Neural cell (in vitro differentiated cells): ENCODE results near the gene DPP3. TPM values are rescaled to one million over a fixed set of nuclear protein-coding genes. Genes with fewer than 3 reads are reported as not detected.

Experiments
- H2AFZ ChIP-seq: fragments of 200-600, 300-800 bp; sonication (generic), shearing (Covaris generic); 2 replicates; pipeline ENCODE4 v1.6.0; 2014; ENCODE audit warnings: low read depth, mild to moderate bottlenecking, antibody characterized with exemption, low read length, moderate library complexity
- H3F3A ChIP-seq: fragments of 200-600 bp; shearing (Covaris generic); 2 replicates; pipeline ENCODE4 v1.6.1; 2016; ENCODE audit warnings: mild to moderate bottlenecking, moderate library complexity, mixed read lengths, antibody characterized with exemption, low read length; ENCODE audit not compliant: insufficient read depth, poor library complexity, severe bottlenecking
- H3K27ac ChIP-seq: fragments of 200-600, 300-800 bp; sonication (generic), shearing (Covaris generic); 2 replicates; pipeline ENCODE4 v1.5.1; 2014; ENCODE audit warnings: mild to moderate bottlenecking, low read length, moderate library complexity
- H3K27me3 ChIP-seq: fragments of 300-800, 200-600 bp; sonication (generic), shearing (Covaris generic); 2 replicates; pipeline ENCODE4 v1.6.0; 2014; ENCODE audit warnings: mild to moderate bottlenecking, low read depth, low read length, moderate library complexity; ENCODE audit not compliant: insufficient read depth
- H3K36me3 ChIP-seq: fragments of 300-800, 200-600 bp; sonication (generic), shearing (Covaris generic); 2 replicates; pipeline ENCODE4 v1.5.1; 2014; ENCODE audit warnings: mild to moderate bottlenecking, antibody characterized with exemption, low read length, moderate library complexity; ENCODE audit not compliant: insufficient read depth
- H3K4me2 ChIP-seq: fragments of 300-800, 200-600 bp; sonication (generic), shearing (Covaris generic); 2 replicates; pipeline ENCODE4 v1.6.0; 2014; ENCODE audit warnings: mild to moderate bottlenecking, low read length
- H3K4me3 ChIP-seq: fragments of 300-800, 200-600 bp; sonication (generic), shearing (Covaris generic); 2 replicates; pipeline ENCODE4 v1.5.1; 2014; ENCODE audit warnings: mild to moderate bottlenecking, low read length, moderate library complexity
- H3K79me2 ChIP-seq: fragments of 200-600 bp; shearing (Covaris generic); replicated peaks from 2 replicates; pipeline ENCODE4 v1.6.0; 2014; ENCODE audit warnings: mild to moderate bottlenecking, low read length, moderate library complexity; ENCODE audit not compliant: insufficient read depth
- H3K9ac ChIP-seq: fragments of 300-800, 200-600 bp; sonication (generic), shearing (Covaris generic); 2 replicates; pipeline ENCODE4 v1.6.1; 2016; ENCODE audit warnings: mild to moderate bottlenecking, low read length, mixed read lengths
- H3K9me2 ChIP-seq: fragments of 200-600 bp; shearing (Covaris generic); 2 replicates; pipeline ENCODE4 v1.6.1; 2016; ENCODE audit warnings: mild to moderate bottlenecking, low read length, mixed read lengths; ENCODE audit not compliant: insufficient read depth
- H3K9me3 ChIP-seq: fragments of 200-600, 300-800 bp; sonication (generic), shearing (Covaris generic); 2 replicates; pipeline ENCODE4 v1.6.1; 2016; ENCODE audit warnings: mild to moderate bottlenecking, mixed run types, low read length, moderate library complexity, mixed read lengths
- H4K20me1 ChIP-seq: fragments of 200-600 bp; shearing (Covaris generic); 2 replicates; pipeline ENCODE4 v1.6.1; 2016; ENCODE audit warnings: mild to moderate bottlenecking, mixed run types; ENCODE audit not compliant: insufficient read depth
- EP300 ChIP-seq: fragments of 450-650 bp; conservative IDR thresholded peaks from 2 replicates; pipeline ENCODE4 v1.6.1; 2014; ENCODE audit warnings: antibody characterized with exemption, mild to moderate bottlenecking, moderate library complexity; ENCODE audit not compliant: poor library complexity, severe bottlenecking
- EZH2 ChIP-seq: fragments of 200-600, 300-800 bp; shearing (Covaris generic), sonication (generic); IDR thresholded peaks from 2 replicates; pipeline ENCODE4 v1.6.1; 2014; ENCODE audit warnings: antibody characterized with exemption, low read length, borderline replicate concordance, mild to moderate bottlenecking; ENCODE audit not compliant: insufficient read depth, poor library complexity, severe bottlenecking
- MXI1 ChIP-seq: fragments of 450-650 bp; conservative IDR thresholded peaks from 2 replicates; pipeline ENCODE4 v1.6.1; 2014; ENCODE audit warnings: antibody characterized with exemption, mild to moderate bottlenecking; ENCODE audit not compliant: poor library complexity, severe bottlenecking
- POLR2AphosphoS5 ChIP-seq: IDR thresholded peaks from 2 replicates; pipeline ENCODE4 v1.6.1; 2012
- RAD21 ChIP-seq: fragments of 450-650 bp; conservative IDR thresholded peaks from 2 replicates; pipeline ENCODE4 v1.6.1; 2014; ENCODE audit warnings: antibody characterized with exemption, mild to moderate bottlenecking, moderate library complexity
- SMC3 ChIP-seq: fragments of 450-650 bp; conservative IDR thresholded peaks from 2 replicates; pipeline ENCODE4 v1.6.1; 2014; ENCODE audit warnings: antibody characterized with exemption, mild to moderate bottlenecking, moderate library complexity; ENCODE audit not compliant: poor library complexity
- TAF1 ChIP-seq: IDR thresholded peaks from 2 replicates; pipeline ENCODE4 v1.6.1; 2012; ENCODE audit warnings: low read depth
- polyA plus RNA-seq: library from polyadenylated mRNA; depleted of rRNA; stranded (reverse); fragments of >200 nt; gene quantifications from 2 replicates; pipeline ENCODE4 v1.2.3, GENCODE V29; 2014
- TF ChIP-seq, protein P1 (sequence below): IDR thresholded peaks from 2 replicates; pipeline ENCODE4 v1.6.1; 2012; ENCODE audit warnings: borderline replicate concordance
- TF ChIP-seq, protein P2 (sequence below): fragments of 450-650 bp; IDR thresholded peaks from 2 replicates; pipeline ENCODE4 v1.5.1; 2014; ENCODE audit warnings: antibody characterized with exemption, mild to moderate bottlenecking, moderate library complexity; ENCODE audit not compliant: poor library complexity, severe bottlenecking

The DPP3 gene
- polyA plus RNA-seq, 1 donor from 2014 or later: 71.7 TPM

DNA sequence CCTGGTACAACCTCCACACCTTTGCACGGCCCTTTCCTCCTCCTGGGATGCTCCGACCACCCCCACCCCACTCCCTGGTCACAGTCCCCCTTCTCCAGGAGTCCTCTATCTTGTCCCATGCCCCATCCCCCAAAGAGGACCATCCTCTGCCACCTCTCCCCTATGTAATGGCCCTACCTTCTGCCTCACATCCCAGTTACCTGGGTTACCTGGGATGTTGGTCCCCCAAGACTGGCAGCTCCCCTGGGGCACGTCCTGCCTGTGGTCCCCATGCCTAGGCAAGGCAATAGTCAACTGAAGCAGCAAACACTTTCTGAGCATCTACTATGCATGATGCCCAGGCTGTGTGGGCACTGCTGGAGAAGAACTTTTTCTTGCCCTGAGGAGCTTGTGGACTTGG, 75.2 kb downstream of the DPP3 start:
- Histone ChIP-seq H4K20me1 (no peaks in the 10 kb centered on the region), H3K27ac (no peak overlapping the region), H3K9me2 (no peaks in the 10 kb centered on the region), H3K36me3 (no peaks in the 10 kb centered on the region), H3K4me2 (no peak overlapping the region), H3K9ac (no peak overlapping the region), H3K79me2 (no peaks in the 10 kb centered on the region), H3F3A (no peaks in the 10 kb centered on the region), H2AFZ (no peak overlapping the region), H3K4me3 (no peak overlapping the region), H3K27me3 (no peaks in the 10 kb centered on the region), H3K9me3 (no peaks in the 10 kb centered on the region)
- TF ChIP-seq, protein P1, sequence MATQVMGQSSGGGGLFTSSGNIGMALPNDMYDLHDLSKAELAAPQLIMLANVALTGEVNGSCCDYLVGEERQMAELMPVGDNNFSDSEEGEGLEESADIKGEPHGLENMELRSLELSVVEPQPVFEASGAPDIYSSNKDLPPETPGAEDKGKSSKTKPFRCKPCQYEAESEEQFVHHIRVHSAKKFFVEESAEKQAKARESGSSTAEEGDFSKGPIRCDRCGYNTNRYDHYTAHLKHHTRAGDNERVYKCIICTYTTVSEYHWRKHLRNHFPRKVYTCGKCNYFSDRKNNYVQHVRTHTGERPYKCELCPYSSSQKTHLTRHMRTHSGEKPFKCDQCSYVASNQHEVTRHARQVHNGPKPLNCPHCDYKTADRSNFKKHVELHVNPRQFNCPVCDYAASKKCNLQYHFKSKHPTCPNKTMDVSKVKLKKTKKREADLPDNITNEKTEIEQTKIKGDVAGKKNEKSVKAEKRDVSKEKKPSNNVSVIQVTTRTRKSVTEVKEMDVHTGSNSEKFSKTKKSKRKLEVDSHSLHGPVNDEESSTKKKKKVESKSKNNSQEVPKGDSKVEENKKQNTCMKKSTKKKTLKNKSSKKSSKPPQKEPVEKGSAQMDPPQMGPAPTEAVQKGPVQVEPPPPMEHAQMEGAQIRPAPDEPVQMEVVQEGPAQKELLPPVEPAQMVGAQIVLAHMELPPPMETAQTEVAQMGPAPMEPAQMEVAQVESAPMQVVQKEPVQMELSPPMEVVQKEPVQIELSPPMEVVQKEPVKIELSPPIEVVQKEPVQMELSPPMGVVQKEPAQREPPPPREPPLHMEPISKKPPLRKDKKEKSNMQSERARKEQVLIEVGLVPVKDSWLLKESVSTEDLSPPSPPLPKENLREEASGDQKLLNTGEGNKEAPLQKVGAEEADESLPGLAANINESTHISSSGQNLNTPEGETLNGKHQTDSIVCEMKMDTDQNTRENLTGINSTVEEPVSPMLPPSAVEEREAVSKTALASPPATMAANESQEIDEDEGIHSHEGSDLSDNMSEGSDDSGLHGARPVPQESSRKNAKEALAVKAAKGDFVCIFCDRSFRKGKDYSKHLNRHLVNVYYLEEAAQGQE: no peak
- TF ChIP-seq EZH2 (no peak), MXI1 (no peak), RAD21 (no peak), EP300 (no peak), SMC3 (no peak), POLR2AphosphoS5 (no peak), TAF1 (no peak)
- TF ChIP-seq, protein P2, sequence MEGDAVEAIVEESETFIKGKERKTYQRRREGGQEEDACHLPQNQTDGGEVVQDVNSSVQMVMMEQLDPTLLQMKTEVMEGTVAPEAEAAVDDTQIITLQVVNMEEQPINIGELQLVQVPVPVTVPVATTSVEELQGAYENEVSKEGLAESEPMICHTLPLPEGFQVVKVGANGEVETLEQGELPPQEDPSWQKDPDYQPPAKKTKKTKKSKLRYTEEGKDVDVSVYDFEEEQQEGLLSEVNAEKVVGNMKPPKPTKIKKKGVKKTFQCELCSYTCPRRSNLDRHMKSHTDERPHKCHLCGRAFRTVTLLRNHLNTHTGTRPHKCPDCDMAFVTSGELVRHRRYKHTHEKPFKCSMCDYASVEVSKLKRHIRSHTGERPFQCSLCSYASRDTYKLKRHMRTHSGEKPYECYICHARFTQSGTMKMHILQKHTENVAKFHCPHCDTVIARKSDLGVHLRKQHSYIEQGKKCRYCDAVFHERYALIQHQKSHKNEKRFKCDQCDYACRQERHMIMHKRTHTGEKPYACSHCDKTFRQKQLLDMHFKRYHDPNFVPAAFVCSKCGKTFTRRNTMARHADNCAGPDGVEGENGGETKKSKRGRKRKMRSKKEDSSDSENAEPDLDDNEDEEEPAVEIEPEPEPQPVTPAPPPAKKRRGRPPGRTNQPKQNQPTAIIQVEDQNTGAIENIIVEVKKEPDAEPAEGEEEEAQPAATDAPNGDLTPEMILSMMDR: no peak

DNA sequence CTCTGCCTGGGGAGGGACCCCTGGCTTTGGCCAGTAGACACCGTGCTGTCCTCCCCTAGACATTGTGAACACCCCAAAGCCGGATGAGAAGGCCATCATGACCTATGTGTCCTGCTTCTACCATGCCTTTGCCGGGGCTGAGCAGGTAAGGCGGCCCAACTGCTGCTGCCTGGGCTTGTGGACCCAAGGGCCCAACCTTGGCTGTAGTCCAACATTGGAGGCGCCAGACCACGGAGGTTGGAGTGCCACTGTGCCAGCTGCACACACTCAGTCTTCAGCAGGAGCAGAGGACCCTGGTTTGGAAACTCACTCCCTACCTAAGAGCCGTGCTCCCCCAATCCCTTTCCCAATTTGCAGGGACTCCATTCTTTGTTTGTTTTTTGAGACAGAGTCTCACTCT, 75.9 kb downstream of the DPP3 start:
- H3K79me2 ChIP-seq: no peaks in the 10 kb centered on the region

More for the DNA sequence above, 75.9 kb downstream of the DPP3 start:
- no peaks in the 10 kb centered on the region for H4K20me1 ChIP-seq
- no peak overlapping the region for H3K4me2 ChIP-seq
- H3K36me3 ChIP-seq: no peaks in the 10 kb centered on the region
- H3K9me3 ChIP-seq: no peaks in the 10 kb centered on the region
- no peaks in the 10 kb centered on the region for H3K27me3 ChIP-seq
- H3K27ac ChIP-seq: no peak overlapping the region
- TF ChIP-seq EP300 (no peak), POLR2AphosphoS5 (no peak), RAD21 (no peak), TAF1 (no peak), MXI1 (no peak), EZH2 (no peak), SMC3 (no peak)
- TF ChIP-seq, protein P1: no peak
- TF ChIP-seq, protein P2: no peak
- no peak overlapping the region for H2AFZ ChIP-seq
- H3K9ac ChIP-seq: no peak overlapping the region
- H3K9me2 ChIP-seq: no peaks in the 10 kb centered on the region
- H3F3A ChIP-seq: no peaks in the 10 kb centered on the region
- no peak overlapping the region for H3K4me3 ChIP-seq
